ENCODE data around the gene KCNK7. TPM values are rescaled to one million over a fixed set of nuclear protein-coding genes. Genes with fewer than 3 reads are reported as not detected.

The KCNK7 gene
- total RNA-seq, 4 donors from 2014 or later = 32.6 to 183 (median 144) TPM

DNA sequence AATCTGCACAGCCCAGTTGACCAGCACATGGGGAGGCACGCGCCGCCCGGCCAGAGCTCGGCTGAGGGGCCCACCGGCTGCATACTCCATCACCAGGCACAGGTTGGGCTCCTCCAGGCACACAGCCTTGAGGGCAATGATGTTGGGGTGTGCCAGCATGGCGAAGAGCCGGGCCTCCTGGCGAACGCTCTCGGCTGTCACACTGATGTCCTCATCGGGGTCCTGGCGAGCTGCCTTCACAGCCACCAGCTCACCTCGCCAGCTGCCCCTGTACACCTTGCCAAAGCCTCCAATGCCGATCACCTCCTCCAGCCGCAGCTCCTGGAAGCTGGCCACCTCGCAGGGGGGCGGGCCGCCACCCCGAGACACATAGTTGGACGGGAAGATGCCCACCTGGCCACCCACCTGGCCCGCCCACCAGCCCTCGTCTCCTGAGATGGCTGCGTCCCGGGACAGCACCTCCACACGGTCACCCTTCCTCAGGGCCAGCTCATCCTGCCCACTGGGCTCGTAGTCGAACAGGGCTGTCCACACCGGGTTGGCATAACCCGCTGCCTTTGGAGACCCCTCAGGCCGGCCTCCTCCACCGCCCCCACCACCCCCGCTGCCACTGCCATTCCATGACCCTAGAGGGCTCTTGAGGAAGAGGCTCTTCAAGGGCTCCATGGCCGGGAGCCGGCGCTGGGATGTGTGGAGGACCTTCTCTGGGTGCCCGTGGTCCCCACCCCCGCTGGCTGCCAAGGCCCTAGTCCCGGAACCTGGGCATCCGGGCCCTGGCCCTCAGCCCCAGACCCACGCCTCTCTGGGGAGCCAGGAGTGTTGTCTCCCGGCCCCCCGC lies 17.7 kb upstream of the KCNK7 start:
- TF ChIP-seq, protein P1, sequence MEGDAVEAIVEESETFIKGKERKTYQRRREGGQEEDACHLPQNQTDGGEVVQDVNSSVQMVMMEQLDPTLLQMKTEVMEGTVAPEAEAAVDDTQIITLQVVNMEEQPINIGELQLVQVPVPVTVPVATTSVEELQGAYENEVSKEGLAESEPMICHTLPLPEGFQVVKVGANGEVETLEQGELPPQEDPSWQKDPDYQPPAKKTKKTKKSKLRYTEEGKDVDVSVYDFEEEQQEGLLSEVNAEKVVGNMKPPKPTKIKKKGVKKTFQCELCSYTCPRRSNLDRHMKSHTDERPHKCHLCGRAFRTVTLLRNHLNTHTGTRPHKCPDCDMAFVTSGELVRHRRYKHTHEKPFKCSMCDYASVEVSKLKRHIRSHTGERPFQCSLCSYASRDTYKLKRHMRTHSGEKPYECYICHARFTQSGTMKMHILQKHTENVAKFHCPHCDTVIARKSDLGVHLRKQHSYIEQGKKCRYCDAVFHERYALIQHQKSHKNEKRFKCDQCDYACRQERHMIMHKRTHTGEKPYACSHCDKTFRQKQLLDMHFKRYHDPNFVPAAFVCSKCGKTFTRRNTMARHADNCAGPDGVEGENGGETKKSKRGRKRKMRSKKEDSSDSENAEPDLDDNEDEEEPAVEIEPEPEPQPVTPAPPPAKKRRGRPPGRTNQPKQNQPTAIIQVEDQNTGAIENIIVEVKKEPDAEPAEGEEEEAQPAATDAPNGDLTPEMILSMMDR (IDR thresholded peaks at IDR 0.05) = no peak
- no peak for TF ChIP-seq POLR2A (IDR thresholded peaks at IDR 0.05)
- TF ChIP-seq EP300 (IDR thresholded peaks at IDR 0.05) = no peak
- no peak for TF ChIP-seq POLR2AphosphoS5 (IDR thresholded peaks at IDR 0.05)
- Histone ChIP-seq H3K9me3 (no peaks in the 10 kb centered on the region), H3K4me1 (peaks cover 64% of the 10 kb centered on the region), H3K27me3 (no peaks in the 10 kb centered on the region), H3K27ac (peak overlapping the region; percentile 89), H3K4me3 (peak overlapping the region; percentile 83), H3K36me3 (peaks cover 23% of the 10 kb centered on the region)
- WGBS = 55% methylated on average over 4 of the region's 43 CpGs
- no peak for DNase-seq (ENCODE audit: low spot score in 2 of 2)

- no peaks in the 10 kb centered on the region for H3K9me3 ChIP-seq
- H3K4me3 ChIP-seq = peak overlapping the region; percentile 83
- no peaks in the 10 kb centered on the region for H3K27me3 ChIP-seq
- peaks cover 23% of the 10 kb centered on the region for H3K36me3 ChIP-seq
- H3K4me1 ChIP-seq = peaks cover 67% of the 10 kb centered on the region
- 70% methylated on average over 7 of the region's 7 CpGs for WGBS
- TF ChIP-seq POLR2A (IDR thresholded peaks at IDR 0.05) = no peak
- TF ChIP-seq POLR2AphosphoS5 (IDR thresholded peaks at IDR 0.05) = no peak
- TF ChIP-seq EP300 (IDR thresholded peaks at IDR 0.05) = no peak
- TF ChIP-seq, protein P1 (IDR thresholded peaks at IDR 0.05) = no peak
- peak overlapping the region; percentile 89 for H3K27ac ChIP-seq
- no peak for DNase-seq (ENCODE audit: low spot score in 2 of 2)
Measured at GRCh38 chr11:65612691-65613090, 17.1 kb upstream of the KCNK7 start.

- TF ChIP-seq EP300 (IDR thresholded peaks at IDR 0.05) = no peak
- no peak for TF ChIP-seq POLR2AphosphoS5 (IDR thresholded peaks at IDR 0.05)
- TF ChIP-seq, protein P1 (IDR thresholded peaks at IDR 0.05) = no peak
- TF ChIP-seq POLR2A (IDR thresholded peaks at IDR 0.05) = no peak
- H3K4me3 ChIP-seq = peak overlapping the region; percentile 83
- WGBS = 64% methylated on average over 11 of the region's 12 CpGs
- peaks cover 67% of the 10 kb centered on the region for H3K4me1 ChIP-seq
- no peak for DNase-seq (ENCODE audit: low spot score in 2 of 2)
- H3K27me3 ChIP-seq = no peaks in the 10 kb centered on the region
- H3K9me3 ChIP-seq = no peaks in the 10 kb centered on the region
- H3K36me3 ChIP-seq = peaks cover 18% of the 10 kb centered on the region
- peak overlapping the region; percentile 70 for H3K27ac ChIP-seq
Measured at GRCh38 chr11:65611758-65612603, 16.4 kb upstream of the KCNK7 start.

DNA sequence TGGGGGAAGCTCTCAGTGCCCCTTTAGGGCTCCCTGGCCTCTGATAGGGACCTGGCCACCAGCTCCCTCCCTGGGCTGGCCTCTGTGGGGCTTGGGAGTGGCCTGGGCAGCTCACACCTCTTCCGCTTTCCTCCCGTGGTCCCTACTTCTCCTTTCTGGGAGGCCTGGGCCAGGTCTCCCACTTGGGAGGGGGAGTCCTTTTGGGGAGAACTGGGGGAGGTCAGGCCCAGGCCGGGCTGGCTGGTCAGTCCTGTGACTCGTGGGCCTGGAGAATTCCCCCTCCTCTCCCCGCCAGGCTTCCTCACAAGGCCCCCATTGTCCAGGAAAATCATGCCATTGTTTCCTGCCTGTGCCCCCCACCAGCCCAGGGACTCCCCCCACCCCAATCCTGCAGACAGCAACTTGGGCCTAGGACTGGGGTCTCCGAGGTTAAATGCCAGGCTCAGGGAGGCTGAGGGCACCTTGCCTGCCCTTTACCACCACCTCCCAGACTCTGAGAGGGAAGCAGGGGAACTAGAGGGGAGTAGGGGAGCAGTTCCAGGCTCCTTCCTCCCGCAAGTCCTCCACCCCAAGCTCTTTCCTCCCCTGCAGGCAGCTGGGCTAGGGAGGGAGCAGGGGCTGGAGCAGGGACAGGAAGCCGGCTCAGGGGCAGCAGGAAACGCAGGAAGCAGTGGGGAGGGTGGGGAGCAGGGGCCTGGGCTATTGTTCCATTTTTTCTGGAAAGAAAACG lies 15.6 kb upstream of the KCNK7 start:
- Histone ChIP-seq H3K4me3 (peak overlapping the region; percentile 83), H3K36me3 (peaks cover 18% of the 10 kb centered on the region), H3K9me3 (no peaks in the 10 kb centered on the region), H3K27me3 (no peaks in the 10 kb centered on the region), H3K27ac (peak overlapping the region; percentile 70), H3K4me1 (peaks cover 66% of the 10 kb centered on the region)
- TF ChIP-seq POLR2A (IDR thresholded peaks at IDR 0.05) = no peak
- TF ChIP-seq EP300 (IDR thresholded peaks at IDR 0.05) = no peak
- TF ChIP-seq POLR2AphosphoS5 (IDR thresholded peaks at IDR 0.05) = no peak
- TF ChIP-seq, protein P1 (IDR thresholded peaks at IDR 0.05) = no peak
- 36% methylated on average over 5 of the region's 10 CpGs for WGBS
- DNase-seq (ENCODE audit: low spot score in 2 of 2) = no peak
